ENCODE results near the gene TRUB1. TPM values are rescaled to one million over a fixed set of nuclear protein-coding genes. Genes with fewer than 3 reads are reported as not detected.

TRUB1 gene
- total RNA-seq, 2 experiments from 2014 or later: 13.4 to 14.0 TPM

DNA sequence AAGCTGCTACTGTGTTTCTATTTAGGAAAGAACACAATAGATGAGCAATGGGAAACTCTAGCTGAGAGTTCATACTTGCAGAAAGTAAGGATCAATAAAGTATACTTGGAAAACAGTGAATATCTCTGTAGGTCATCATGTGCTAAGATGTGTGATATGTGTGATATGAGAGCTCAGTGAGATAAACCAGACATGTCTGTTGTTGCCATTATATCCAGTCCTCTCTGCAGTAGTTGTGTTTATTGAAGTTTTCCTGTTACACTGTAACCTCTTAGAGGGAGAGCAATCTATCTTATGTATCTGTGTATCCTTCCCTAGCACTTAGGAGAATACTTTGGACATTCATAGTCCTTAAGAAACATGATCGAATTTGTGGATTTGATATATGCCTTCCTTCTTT lies 19.1 kb downstream of the TRUB1 start:
- no peak overlapping the region for H3K27ac Mint-ChIP-seq
- ATAC-seq (no peak), DNase-seq (no peak)
- no peak overlapping the region for H3K4me3 Mint-ChIP-seq
- ChIA-PET CTCF (interaction anchor here (1.0 kb wide), 1 partner anchor 14 kb away, joined by 4 read pairs; no protein-coding TSS in a partner anchor), POLR2A (no interaction called here)
- H3K27me3 Mint-ChIP-seq (ENCODE audit: low read depth): no peaks in the 10 kb centered on the region
- H3K9me3 Mint-ChIP-seq (ENCODE audit: insufficient read depth): no peaks in the 10 kb centered on the region
- H3K4me1 Mint-ChIP-seq (ENCODE audit: low read depth): peaks cover 14% of the 10 kb centered on the region
- H3K36me3 Mint-ChIP-seq (ENCODE audit: low read depth): peaks cover 35% of the 10 kb centered on the region

DNA sequence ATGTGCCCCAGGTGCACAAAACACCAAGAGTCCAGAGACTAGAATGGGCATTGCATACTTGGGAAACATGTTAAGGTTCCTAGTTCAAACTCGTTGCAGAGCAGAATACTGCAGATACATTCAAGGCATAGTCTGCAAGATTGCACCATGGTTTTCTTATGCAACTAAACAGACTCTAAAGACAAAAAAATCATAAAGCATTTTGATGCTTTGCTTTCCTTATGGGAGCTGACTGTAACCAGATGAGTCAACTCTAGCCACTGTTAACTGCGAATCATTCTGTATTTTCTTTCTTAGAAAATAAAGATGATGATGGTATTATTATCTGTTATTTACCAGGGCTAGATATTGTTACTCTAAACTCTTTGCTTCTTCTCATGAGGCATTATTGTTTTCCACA lies 19.7 kb downstream of the TRUB1 start:
- Mint-ChIP-seq H3K4me1 (ENCODE audit: low read depth) (peaks cover 14% of the 10 kb centered on the region), H3K9me3 (ENCODE audit: insufficient read depth) (no peaks in the 10 kb centered on the region), H3K27ac (no peak overlapping the region), H3K4me3 (no peak overlapping the region), H3K36me3 (ENCODE audit: low read depth) (peaks cover 37% of the 10 kb centered on the region), H3K27me3 (ENCODE audit: low read depth) (no peaks in the 10 kb centered on the region)
- DNase-seq: no peak
- ATAC-seq: no peak
- POLR2A ChIA-PET: no interaction called here
- CTCF ChIA-PET: interaction anchor here (0.9 to 1.0 kb wide), 2 partner anchors 16 to 78 kb away, joined by 3 to 5 read pairs; no protein-coding TSS in a partner anchor

DNA sequence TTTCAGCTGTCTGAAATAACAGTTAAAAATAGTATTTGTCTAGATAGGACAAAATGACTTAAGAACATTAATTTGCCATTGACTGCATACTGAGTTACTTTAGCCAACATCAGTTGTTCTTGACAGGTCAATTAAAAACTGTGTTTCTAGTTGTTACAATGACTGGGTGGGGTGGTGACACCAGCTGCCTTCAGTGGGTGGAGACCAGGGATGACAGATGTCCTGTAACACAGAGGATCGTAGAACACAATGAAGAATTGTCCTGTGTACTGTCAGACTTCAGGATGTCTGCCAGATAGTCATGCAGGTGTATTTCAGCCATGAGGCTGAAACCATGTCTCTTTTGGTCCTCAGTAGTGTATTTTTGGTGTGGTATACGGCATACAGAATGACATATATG lies 24.4 kb downstream of the TRUB1 start:
- DNase-seq: no peak
- ATAC-seq: no peak
- Mint-ChIP-seq H3K9me3 (ENCODE audit: insufficient read depth) (no peaks in the 10 kb centered on the region), H3K27ac (no peak overlapping the region), H3K4me3 (no peak overlapping the region), H3K4me1 (ENCODE audit: low read depth) (peaks cover 3% of the 10 kb centered on the region), H3K27me3 (ENCODE audit: low read depth) (no peaks in the 10 kb centered on the region), H3K36me3 (ENCODE audit: low read depth) (peaks cover 45% of the 10 kb centered on the region)
- ChIA-PET POLR2A (no interaction called here), CTCF (no interaction called here)

DNA sequence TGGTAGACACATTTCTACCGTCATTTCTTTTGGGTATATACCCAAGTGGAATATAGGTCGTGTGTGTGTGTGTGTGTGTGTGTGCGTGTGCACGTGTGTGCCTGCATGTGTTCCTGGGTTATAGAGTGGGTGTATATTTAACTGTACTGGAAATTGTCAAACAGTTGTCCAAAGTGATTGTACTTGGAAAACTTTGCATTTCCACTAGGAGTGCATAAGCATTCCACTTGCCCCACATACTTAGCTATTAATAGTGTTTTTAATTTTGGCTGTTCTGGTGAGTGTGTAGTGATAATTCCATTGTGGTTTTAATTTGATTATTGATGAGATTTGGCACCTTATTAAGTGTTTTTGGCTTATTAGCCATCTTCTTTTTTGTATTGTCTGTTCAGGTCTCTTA lies 25.9 kb downstream of the TRUB1 start:
- Mint-ChIP-seq H3K36me3 (ENCODE audit: low read depth) (peaks cover 45% of the 10 kb centered on the region), H3K27ac (no peak overlapping the region), H3K4me3 (no peak overlapping the region), H3K4me1 (ENCODE audit: low read depth) (peaks cover 3% of the 10 kb centered on the region), H3K9me3 (ENCODE audit: insufficient read depth) (no peaks in the 10 kb centered on the region), H3K27me3 (ENCODE audit: low read depth) (no peaks in the 10 kb centered on the region)
- ChIA-PET POLR2A (no interaction called here), CTCF (interaction anchor here (0.6 kb wide), 1 partner anchor 661 kb away, joined by 3 read pairs; no protein-coding TSS in a partner anchor)
- ATAC-seq (no peak), DNase-seq (no peak)

DNA sequence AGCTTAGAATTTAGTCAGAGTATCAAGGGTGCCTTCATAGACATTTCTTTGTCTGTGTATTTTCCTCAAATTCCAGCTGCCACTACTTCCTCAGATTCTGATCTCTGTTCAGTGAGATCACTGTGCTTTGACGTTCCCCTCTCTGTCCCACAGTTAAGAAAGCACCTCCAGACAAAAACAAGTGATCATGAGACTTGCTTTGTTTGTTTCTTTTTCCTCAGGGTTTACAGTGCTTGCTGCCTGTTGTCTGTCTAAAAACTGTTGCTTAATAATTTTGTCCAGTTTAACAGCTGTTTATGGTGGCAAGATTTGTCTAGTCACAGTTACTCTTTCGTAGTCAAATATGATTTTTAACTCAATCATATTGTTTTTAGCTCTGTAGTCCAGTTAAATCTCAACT lies 29.1 kb downstream of the TRUB1 start:
- POLR2A ChIA-PET: no interaction called here
- H3K36me3 Mint-ChIP-seq (ENCODE audit: low read depth): peaks cover 30% of the 10 kb centered on the region

DNA sequence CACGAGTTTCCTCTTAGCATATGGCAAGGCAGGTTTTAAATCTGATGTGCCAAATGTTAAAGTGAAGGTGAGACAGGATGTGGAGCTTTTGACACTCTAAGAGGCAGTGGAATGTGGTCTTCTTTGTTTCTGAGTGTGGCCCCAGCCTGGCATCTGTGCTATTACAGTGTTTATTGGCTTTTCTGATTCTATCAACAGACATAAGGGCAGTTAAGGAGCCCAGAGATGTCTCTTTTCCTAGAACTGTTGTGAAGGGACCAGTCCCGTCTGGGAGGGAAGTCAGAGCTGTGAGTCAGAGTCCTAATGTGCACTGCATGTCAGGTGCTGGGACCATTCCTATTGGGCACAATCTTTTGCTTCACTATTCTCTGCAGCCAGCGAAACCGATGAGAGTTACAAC lies 32.5 kb downstream of the TRUB1 start:
- Mint-ChIP-seq H3K4me3 (no peak overlapping the region), H3K27ac (peak overlapping the region; percentile 35), H3K4me1 (ENCODE audit: low read depth) (peaks cover 16% of the 10 kb centered on the region), H3K27me3 (ENCODE audit: low read depth) (no peaks in the 10 kb centered on the region), H3K36me3 (ENCODE audit: low read depth) (peaks cover 15% of the 10 kb centered on the region), H3K9me3 (ENCODE audit: insufficient read depth) (no peaks in the 10 kb centered on the region)
- DNase-seq: peak; percentile 40
- POLR2A ChIA-PET: no interaction called here
- ATAC-seq: peak; percentile 82
- CTCF ChIA-PET: interaction anchor here (1.3 kb wide), 1 partner anchor 14 kb away, joined by 4 read pairs; no protein-coding TSS in a partner anchor

More for the DNA sequence above, 29.1 kb downstream of the TRUB1 start:
- no peak overlapping the region for H3K27ac Mint-ChIP-seq
- no peak overlapping the region for H3K4me3 Mint-ChIP-seq
- DNase-seq (no peak), ATAC-seq (no peak)
- no peaks in the 10 kb centered on the region for H3K27me3 Mint-ChIP-seq (ENCODE audit: low read depth)
- H3K9me3 Mint-ChIP-seq (ENCODE audit: insufficient read depth): no peaks in the 10 kb centered on the region
- CTCF ChIA-PET: interaction anchor here (1.0 to 1.3 kb wide), 3 partner anchors 11 to 112 kb away, joined by 3 to 4 read pairs (median 3); no protein-coding TSS in a partner anchor
- H3K4me1 Mint-ChIP-seq (ENCODE audit: low read depth): peaks cover 16% of the 10 kb centered on the region

DNA sequence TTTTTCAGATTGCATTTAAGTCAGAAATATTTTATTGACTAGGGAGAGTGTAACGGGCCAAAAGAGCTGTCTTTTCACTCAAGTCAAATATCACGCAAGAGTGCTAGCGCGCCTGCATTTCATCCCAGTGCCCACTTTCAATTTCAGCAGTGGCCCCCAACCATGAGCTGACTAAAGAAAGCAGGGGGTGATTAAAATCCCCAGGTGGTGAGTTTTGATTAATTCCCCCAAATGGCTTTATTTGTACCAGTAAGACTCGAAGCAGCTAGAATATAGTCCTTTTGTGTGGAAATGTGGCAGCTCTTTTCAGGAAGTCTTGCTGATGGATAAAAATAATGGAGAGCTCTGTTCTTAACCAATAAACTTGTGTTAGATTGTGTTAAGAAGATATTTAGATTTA lies 35.3 kb downstream of the TRUB1 start:
- DNase-seq (no peak), ATAC-seq (no peak)
- ChIA-PET CTCF (no interaction called here), POLR2A (no interaction called here)
- H3K9me3 Mint-ChIP-seq (ENCODE audit: insufficient read depth): no peaks in the 10 kb centered on the region
- peaks cover 13% of the 10 kb centered on the region for H3K4me1 Mint-ChIP-seq (ENCODE audit: low read depth)
- H3K27me3 Mint-ChIP-seq (ENCODE audit: low read depth): no peaks in the 10 kb centered on the region
- no peak overlapping the region for H3K27ac Mint-ChIP-seq
- H3K36me3 Mint-ChIP-seq (ENCODE audit: low read depth): peaks cover 14% of the 10 kb centered on the region
- no peak overlapping the region for H3K4me3 Mint-ChIP-seq

DNA sequence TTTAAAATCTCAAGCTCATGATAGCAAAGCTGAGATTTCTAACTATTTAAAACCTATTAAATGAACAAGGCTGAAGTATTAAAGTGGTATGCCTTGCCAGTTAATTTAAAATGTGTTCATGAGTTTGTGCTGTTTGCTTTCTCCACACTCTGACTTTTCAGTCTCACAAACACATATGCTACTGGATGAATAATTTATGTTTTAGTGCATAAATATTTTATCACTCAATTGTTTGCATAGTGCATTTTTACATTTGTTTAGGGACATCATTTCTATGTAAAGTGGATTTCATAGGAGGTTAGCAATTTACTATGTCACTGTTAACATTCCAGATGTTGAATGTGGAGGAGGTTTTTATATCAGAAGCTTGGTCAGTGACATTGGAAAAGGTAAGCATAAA lies 36.0 kb downstream of the TRUB1 start:
- no peak for DNase-seq
- ATAC-seq: no peak
- Mint-ChIP-seq H3K27ac (no peak overlapping the region), H3K9me3 (ENCODE audit: insufficient read depth) (no peaks in the 10 kb centered on the region), H3K4me3 (no peak overlapping the region), H3K36me3 (ENCODE audit: low read depth) (peaks cover 16% of the 10 kb centered on the region), H3K27me3 (ENCODE audit: low read depth) (no peaks in the 10 kb centered on the region), H3K4me1 (ENCODE audit: low read depth) (peaks cover 13% of the 10 kb centered on the region)
- POLR2A ChIA-PET: no interaction called here
- CTCF ChIA-PET: interaction anchor here (0.9 kb wide), 1 partner anchor 28 kb away, joined by 3 read pairs; no protein-coding TSS in a partner anchor

DNA sequence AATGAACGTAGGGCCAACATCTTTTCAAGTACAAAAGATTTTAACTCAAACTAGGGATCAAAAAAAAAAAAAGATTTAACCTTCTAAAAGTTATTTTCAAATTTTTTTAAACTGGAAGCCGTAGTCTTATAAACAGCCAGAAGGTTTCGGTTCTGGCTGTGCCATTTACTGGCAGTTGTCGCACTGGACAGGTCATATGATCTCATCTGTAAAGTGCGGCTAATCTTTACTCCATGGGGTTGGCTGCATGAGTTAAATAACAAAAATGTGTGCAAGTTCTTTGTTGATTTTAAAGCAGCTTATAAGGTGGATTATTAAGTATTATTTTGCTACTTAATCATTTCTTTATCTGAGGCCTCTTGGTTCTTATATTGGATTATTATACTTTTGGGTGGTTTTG lies 36.6 kb downstream of the TRUB1 start:
- Mint-ChIP-seq H3K27ac (no peak overlapping the region), H3K36me3 (ENCODE audit: low read depth) (peaks cover 16% of the 10 kb centered on the region), H3K4me1 (ENCODE audit: low read depth) (peaks cover 11% of the 10 kb centered on the region), H3K9me3 (ENCODE audit: insufficient read depth) (no peaks in the 10 kb centered on the region), H3K27me3 (ENCODE audit: low read depth) (no peaks in the 10 kb centered on the region), H3K4me3 (no peak overlapping the region)
- ATAC-seq (no peak), DNase-seq (no peak)
- ChIA-PET POLR2A (no interaction called here), CTCF (interaction anchor here (0.9 kb wide), 1 partner anchor 27 kb away, joined by 3 read pairs; no protein-coding TSS in a partner anchor)

DNA sequence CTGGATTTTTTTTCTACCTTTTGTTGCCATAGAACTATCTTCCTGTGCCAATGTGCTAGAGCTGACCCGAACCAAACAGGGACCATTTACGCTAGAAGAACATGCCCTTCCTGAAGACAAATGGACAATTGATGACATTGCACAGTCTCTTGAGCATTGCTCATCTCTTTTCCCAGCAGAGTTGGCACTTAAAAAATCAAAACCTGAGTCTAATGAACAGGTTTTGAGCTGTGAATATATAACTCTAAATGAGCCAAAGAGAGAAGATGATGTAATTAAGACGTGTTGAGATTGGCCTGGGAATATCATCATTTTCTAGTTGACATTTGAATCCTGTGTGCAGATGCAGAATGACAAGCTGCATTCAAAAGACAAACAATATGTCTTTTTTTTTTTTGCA lies 37.1 kb downstream of the TRUB1 start:
- DNase-seq (no peak), ATAC-seq (no peak)
- Mint-ChIP-seq H3K27me3 (ENCODE audit: low read depth) (no peaks in the 10 kb centered on the region), H3K36me3 (ENCODE audit: low read depth) (peaks cover 18% of the 10 kb centered on the region), H3K27ac (no peak overlapping the region), H3K4me1 (ENCODE audit: low read depth) (peaks cover 8% of the 10 kb centered on the region), H3K9me3 (ENCODE audit: insufficient read depth) (no peaks in the 10 kb centered on the region), H3K4me3 (no peak overlapping the region)
- CTCF ChIA-PET: no interaction called here
- POLR2A ChIA-PET: no interaction called here

DNA sequence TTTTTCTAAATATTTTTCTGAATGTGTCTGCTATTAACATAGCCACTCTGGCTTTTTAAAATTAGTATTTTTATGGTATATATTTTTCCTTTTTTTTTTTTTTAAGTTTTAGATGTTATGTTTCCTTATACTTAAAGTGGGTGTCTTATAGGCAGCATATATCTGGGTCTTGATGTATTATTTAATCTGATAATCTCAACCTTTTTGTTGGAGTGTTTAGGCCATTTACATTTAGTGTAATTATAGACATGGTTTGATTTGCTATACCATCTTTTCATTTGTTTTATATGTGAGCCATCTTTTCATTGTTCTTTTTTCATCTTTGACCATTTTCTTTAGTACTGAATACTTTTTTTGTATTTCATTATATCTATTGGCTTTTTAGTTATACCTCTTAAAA lies 45.0 kb downstream of the TRUB1 start:
- peaks cover 30% of the 10 kb centered on the region for H3K9me3 Mint-ChIP-seq (ENCODE audit: insufficient read depth)
- no peaks in the 10 kb centered on the region for H3K4me1 Mint-ChIP-seq (ENCODE audit: low read depth)
- H3K27ac Mint-ChIP-seq: no peak overlapping the region
- peaks cover 47% of the 10 kb centered on the region for H3K36me3 Mint-ChIP-seq (ENCODE audit: low read depth)
- H3K4me3 Mint-ChIP-seq: no peak overlapping the region
- DNase-seq: no peak
- ChIA-PET POLR2A (no interaction called here), CTCF (no interaction called here)
- H3K27me3 Mint-ChIP-seq (ENCODE audit: low read depth): no peaks in the 10 kb centered on the region
- ATAC-seq: no peak

DNA sequence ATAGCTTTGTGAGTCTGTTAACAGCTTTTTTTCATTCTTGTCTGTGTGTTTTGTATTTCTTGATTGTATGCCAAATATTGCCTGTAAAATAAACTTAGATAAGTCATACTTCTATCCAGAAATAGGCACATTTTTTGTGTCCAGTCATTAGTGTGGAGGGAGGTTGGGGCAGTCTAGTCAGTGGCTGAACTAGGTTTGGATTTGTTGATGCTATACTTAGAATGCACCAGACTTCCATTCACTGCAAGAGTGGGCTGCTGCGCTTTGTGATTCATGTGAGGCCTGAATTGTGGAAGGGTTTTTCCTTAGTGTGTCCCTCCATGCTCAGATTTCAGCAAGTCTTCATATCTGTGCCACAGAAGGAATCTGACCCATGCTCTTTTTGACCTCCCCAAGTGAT lies 50.0 kb downstream of the TRUB1 start:
- H3K27ac Mint-ChIP-seq: no peak overlapping the region
- DNase-seq (no peak), ATAC-seq (no peak)
- ChIA-PET CTCF (no interaction called here), POLR2A (interaction anchor here (0.6 kb wide), 1 partner anchor 9 kb away, joined by 3 read pairs; no protein-coding TSS in a partner anchor)
- H3K4me3 Mint-ChIP-seq: no peak overlapping the region
- H3K27me3 Mint-ChIP-seq (ENCODE audit: low read depth): no peaks in the 10 kb centered on the region
- H3K36me3 Mint-ChIP-seq (ENCODE audit: low read depth): peaks cover 24% of the 10 kb centered on the region
- H3K9me3 Mint-ChIP-seq (ENCODE audit: insufficient read depth): peaks cover 15% of the 10 kb centered on the region
- H3K4me1 Mint-ChIP-seq (ENCODE audit: low read depth): no peaks in the 10 kb centered on the region

DNA sequence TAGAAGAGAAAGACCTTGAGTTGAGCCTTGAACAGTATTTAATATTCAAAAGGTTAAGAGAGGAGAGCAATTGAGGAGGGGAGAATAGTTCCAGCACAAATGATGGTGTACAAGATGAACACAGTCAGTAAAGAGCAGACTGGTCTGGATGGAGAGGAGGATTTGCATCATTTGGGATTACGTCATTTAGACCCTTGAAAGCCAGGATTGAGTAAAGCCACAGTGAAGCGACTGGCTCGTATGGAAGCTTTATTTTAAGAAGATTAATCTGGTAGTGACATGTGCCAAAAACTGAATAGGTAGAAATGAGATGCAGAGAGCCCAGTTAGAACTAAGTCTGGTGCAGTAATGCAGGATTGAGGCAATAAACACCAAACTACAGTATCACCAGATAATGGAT lies 52.6 kb downstream of the TRUB1 start:
- Mint-ChIP-seq H3K36me3 (ENCODE audit: low read depth) (peaks cover 4% of the 10 kb centered on the region), H3K4me3 (no peak overlapping the region), H3K4me1 (ENCODE audit: low read depth) (no peaks in the 10 kb centered on the region), H3K27ac (no peak overlapping the region), H3K27me3 (ENCODE audit: low read depth) (no peaks in the 10 kb centered on the region), H3K9me3 (ENCODE audit: insufficient read depth) (no peaks in the 10 kb centered on the region)
- CTCF ChIA-PET: no interaction called here
- DNase-seq (no peak), ATAC-seq (no peak)
- POLR2A ChIA-PET: no interaction called here

Data from activated CD8-positive, alpha-beta T cell treated with anti-CD3 and anti-CD28 coated beads, Interleukin-2, amount 10 ng/mL, durations not matched to agents 7 days and 5 days (primary cell).